ENCODE results near the gene LIN37. TPM values are rescaled to one million over a fixed set of nuclear protein-coding genes. Genes with fewer than 3 reads are reported as not detected.

Gene LIN37
- polyA plus RNA-seq, 1 donor (not counting 4 experiments of a cell fraction or from before 2014, with no cell fraction given) = 6.7 TPM

DNA sequence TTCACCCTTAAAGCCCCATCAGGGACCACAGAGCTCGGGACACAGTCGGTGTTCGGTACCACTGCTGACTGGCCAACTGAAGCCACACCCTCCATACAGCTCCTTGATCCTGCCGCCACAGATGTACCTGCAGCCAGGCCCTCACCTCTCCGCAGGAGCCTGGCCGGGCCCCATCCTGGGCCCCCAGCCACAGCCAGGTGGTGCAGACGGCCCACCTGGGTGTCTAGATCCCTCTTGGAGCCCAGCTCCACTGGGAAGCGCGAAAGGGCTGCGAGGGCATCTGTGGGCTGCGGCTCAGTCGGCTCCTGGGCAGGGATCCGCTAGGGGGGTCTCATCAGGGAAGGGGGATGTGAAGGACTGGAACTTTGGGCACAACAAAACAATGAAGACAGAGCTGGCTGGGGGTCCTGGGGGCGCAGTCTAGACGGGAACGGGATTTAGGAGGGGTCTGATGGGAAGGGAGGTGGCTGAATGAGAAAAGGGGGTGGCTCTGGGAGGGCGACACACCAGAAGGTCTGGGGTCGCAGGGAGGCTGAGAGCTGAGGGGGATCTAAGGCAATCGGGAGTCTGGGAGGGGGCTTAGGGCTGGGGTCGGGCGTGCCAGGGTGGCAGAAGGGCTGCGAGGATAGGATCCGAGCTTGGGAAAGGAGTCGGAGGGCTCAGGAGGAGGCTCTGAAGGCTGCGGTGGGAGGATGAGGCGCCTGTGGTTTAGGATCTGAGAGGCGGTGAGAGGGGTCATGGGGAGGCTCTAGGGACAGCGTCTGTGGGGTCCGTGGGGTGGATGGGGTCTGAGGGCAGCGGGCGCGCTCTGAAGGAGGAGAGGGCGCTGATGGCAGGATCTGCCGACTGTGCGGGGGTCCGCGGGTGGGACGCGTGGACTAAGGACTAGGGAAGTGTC is 48.5 kb downstream of the LIN37 start:
- Histone ChIP-seq H3K27ac (ENCODE audit: control insufficient read depth, insufficient read depth, low read length) (no peak overlapping the region), H3K4me3 (ENCODE audit: control insufficient read depth in 2 of 3, extremely low read depth in 1 of 3, insufficient read depth in 2 of 3, low read depth in 1 of 3, low read length in 3 of 3) (no peak overlapping the region), H3K79me2 (ENCODE audit: control insufficient read depth, insufficient read depth, low read length) (no peaks in the 10 kb centered on the region), H3K9me3 (ENCODE audit: control insufficient read depth, low read depth, low read length) (no peaks in the 10 kb centered on the region), H3K36me3 (ENCODE audit: control insufficient read depth in 2 of 2, extremely low read depth in 1 of 2, insufficient read depth in 2 of 2, low read length in 2 of 2) (no peaks in the 10 kb centered on the region), H3K4me1 (ENCODE audit: control insufficient read depth, extremely low read depth, insufficient read depth, low read length) (no peaks in the 10 kb centered on the region), H4K20me1 (ENCODE audit: control insufficient read depth, extremely low read depth, insufficient read depth, low read length) (no peaks in the 10 kb centered on the region), H3K27me3 (ENCODE audit: control insufficient read depth, extremely low read depth, insufficient read depth, low read length) (peaks cover 19% of the 10 kb centered on the region), H3K9me1 (ENCODE audit: control insufficient read depth, extremely low read depth, insufficient read depth, low read length) (no peaks in the 10 kb centered on the region), H2AFZ (ENCODE audit: control insufficient read depth, low read length) (no peak overlapping the region), H3K4me2 (ENCODE audit: control insufficient read depth, extremely low read depth, insufficient read depth, low read depth, low read length) (no peak overlapping the region), H3K9ac (ENCODE audit: control insufficient read depth, extremely low read depth, insufficient read depth, low read length) (no peak overlapping the region)
- DNase-seq (ENCODE audit: low read depth, low spot score) (no peak), FAIRE-seq (no peak)
- TF ChIP-seq, protein P1, sequence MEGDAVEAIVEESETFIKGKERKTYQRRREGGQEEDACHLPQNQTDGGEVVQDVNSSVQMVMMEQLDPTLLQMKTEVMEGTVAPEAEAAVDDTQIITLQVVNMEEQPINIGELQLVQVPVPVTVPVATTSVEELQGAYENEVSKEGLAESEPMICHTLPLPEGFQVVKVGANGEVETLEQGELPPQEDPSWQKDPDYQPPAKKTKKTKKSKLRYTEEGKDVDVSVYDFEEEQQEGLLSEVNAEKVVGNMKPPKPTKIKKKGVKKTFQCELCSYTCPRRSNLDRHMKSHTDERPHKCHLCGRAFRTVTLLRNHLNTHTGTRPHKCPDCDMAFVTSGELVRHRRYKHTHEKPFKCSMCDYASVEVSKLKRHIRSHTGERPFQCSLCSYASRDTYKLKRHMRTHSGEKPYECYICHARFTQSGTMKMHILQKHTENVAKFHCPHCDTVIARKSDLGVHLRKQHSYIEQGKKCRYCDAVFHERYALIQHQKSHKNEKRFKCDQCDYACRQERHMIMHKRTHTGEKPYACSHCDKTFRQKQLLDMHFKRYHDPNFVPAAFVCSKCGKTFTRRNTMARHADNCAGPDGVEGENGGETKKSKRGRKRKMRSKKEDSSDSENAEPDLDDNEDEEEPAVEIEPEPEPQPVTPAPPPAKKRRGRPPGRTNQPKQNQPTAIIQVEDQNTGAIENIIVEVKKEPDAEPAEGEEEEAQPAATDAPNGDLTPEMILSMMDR (optimal IDR thresholded peaks at IDR 0.05 in 1 of 3, IDR thresholded peaks at IDR 0.05 in 1 of 3, conservative IDR thresholded peaks at IDR 0.05 in 1 of 3; ENCODE audit: extremely low read depth in 1 of 3, insufficient read depth in 2 of 3, low read length in 3 of 3) = no peak
- TF ChIP-seq EZH2 (IDR thresholded peaks at IDR 0.05; ENCODE audit: low read length) = peak; percentile 71
- dilution Hi-C loops (cut with MboI; ENCODE audit: extremely low pct_ligation_motif_present, low sequenced_read_pairs) = no loop called here

DNA sequence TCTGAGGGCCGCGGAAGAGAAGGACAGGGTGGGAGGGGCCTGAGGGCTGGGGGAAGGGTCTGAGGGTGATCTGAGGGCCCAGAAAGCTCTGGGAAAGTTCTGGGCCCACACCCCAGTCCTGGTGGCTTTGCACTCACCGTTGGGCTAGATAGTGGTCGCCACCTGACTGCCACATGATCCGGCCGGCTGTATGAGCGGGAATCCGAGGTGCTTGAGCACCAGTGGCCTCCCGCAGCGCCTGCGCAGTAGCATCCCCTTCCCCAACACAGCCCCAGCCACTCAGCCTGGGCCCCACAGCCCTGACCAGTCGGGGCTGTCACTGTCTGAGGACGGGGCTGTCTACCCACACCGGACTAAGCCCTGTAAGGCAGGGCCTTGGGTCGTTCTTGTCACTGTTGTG is 49.3 kb downstream of the LIN37 start:
- H3K9ac ChIP-seq (ENCODE audit: control insufficient read depth, extremely low read depth, insufficient read depth, low read length) = no peak overlapping the region
- H3K9me1 ChIP-seq (ENCODE audit: control insufficient read depth, extremely low read depth, insufficient read depth, low read length) = no peaks in the 10 kb centered on the region
- H3K9me3 ChIP-seq (ENCODE audit: control insufficient read depth, low read depth, low read length) = no peaks in the 10 kb centered on the region
- no peaks in the 10 kb centered on the region for H4K20me1 ChIP-seq (ENCODE audit: control insufficient read depth, extremely low read depth, insufficient read depth, low read length)
- FAIRE-seq (no peak), DNase-seq (ENCODE audit: low read depth, low spot score) (no peak)
- no peak overlapping the region for H3K4me2 ChIP-seq (ENCODE audit: control insufficient read depth, extremely low read depth, insufficient read depth, low read depth, low read length)
- TF ChIP-seq, protein P1 (optimal IDR thresholded peaks at IDR 0.05 in 1 of 3, IDR thresholded peaks at IDR 0.05 in 1 of 3, conservative IDR thresholded peaks at IDR 0.05 in 1 of 3; ENCODE audit: extremely low read depth in 1 of 3, insufficient read depth in 2 of 3, low read length in 3 of 3) = no peak
- no peak for TF ChIP-seq EZH2 (IDR thresholded peaks at IDR 0.05; ENCODE audit: low read length)
- H3K4me3 ChIP-seq (ENCODE audit: control insufficient read depth in 2 of 3, extremely low read depth in 1 of 3, insufficient read depth in 2 of 3, low read depth in 1 of 3, low read length in 3 of 3) = no peak overlapping the region
- H3K79me2 ChIP-seq (ENCODE audit: control insufficient read depth, insufficient read depth, low read length) = no peaks in the 10 kb centered on the region
- no peak overlapping the region for H2AFZ ChIP-seq (ENCODE audit: control insufficient read depth, low read length)
- no peak overlapping the region for H3K27ac ChIP-seq (ENCODE audit: control insufficient read depth, insufficient read depth, low read length)
- dilution Hi-C loops (cut with MboI; ENCODE audit: extremely low pct_ligation_motif_present, low sequenced_read_pairs) = no loop called here
- H3K27me3 ChIP-seq (ENCODE audit: control insufficient read depth, extremely low read depth, insufficient read depth, low read length) = peaks cover 19% of the 10 kb centered on the region
- no peaks in the 10 kb centered on the region for H3K4me1 ChIP-seq (ENCODE audit: control insufficient read depth, extremely low read depth, insufficient read depth, low read length)
- H3K36me3 ChIP-seq (ENCODE audit: control insufficient read depth in 2 of 2, extremely low read depth in 1 of 2, insufficient read depth in 2 of 2, low read length in 2 of 2) = no peaks in the 10 kb centered on the region
